H1 (cell line): Measurements from ENCODE around the gene MAS1.

Source experiments
- ATF3 ChIP-seq: IDR thresholded peaks from 2 replicates; pipeline ENCODE4 v1.6.1; 2011; ENCODE audit warnings: low read depth, mild to moderate bottlenecking, low read length; ENCODE audit not compliant: insufficient read depth
- CTCF ChIP-seq, 3 experiments: IDR thresholded peaks; 1 replicate in 2 of 3; 2 replicates in 1 of 3; pipeline versions ENCODE4 v1.5.1 to v1.6.1; 2011; ENCODE audit warnings: low read length in 3 of 3, mild to moderate bottlenecking in 3 of 3, inconsistent platforms in 2 of 3, low read depth in 1 of 3, moderate library complexity in 1 of 3; ENCODE audit not compliant: insufficient read depth in 1 of 3; ENCODE audit errors: control extremely low read depth in 1 of 3
- SRF ChIP-seq: IDR thresholded peaks from 2 replicates; pipeline ENCODE4 v1.6.1; 2011; ENCODE audit warnings: mild to moderate bottlenecking, low read depth, low read length, moderate library complexity

- TF ChIP-seq CTCF (IDR thresholded peaks at IDR 0.05; ENCODE audit: control extremely low read depth in 1 of 3, insufficient read depth in 1 of 3, low read depth in 1 of 3, low read length in 3 of 3) (no peak), ATF3 (no peak), SRF (no peak)
Measured at GRCh38 chr6:159934181-159934580, 43.4 kb downstream of the MAS1 start.
